ENCODE data around the gene CDK11B.

- TF ChIP-seq POLR2AphosphoS5 (IDR thresholded peaks at IDR 0.05; ENCODE audit: low read depth, low read length): no peak
- TF ChIP-seq REST (IDR thresholded peaks at IDR 0.05; ENCODE audit: insufficient read depth in 1 of 2, low read depth in 2 of 2, low read length in 2 of 2): no peak
- TF ChIP-seq TAF1 (IDR thresholded peaks at IDR 0.05; ENCODE audit: borderline replicate concordance, insufficient read depth, low read length): no peak
- no peak for TF ChIP-seq SIN3A (IDR thresholded peaks at IDR 0.05; ENCODE audit: borderline replicate concordance, insufficient read depth, low read length)
- no peak for TF ChIP-seq FOXP2 (optimal IDR thresholded peaks at IDR 0.05; ENCODE audit: borderline replicate concordance, extremely low read depth, extremely low read length, insufficient read depth)
Observed at GRCh38 chr1:1613509-1614082, 45.2 kb downstream of the CDK11B start.

Measured in PFSK-1 (cell line).